Naive thymus-derived CD4-positive, alpha-beta T cell (primary cell): Measurements from ENCODE around the gene CFAP410. TPM values are rescaled to one million over a fixed set of nuclear protein-coding genes. Genes with fewer than 3 reads are reported as not detected.
A peak's percentile ranks its signal among the peaks of the same experiment; 100 is the strongest.

Experiments
- ATAC-seq: fragments of 150-1000 bp; cut with Tn5 transposase; 2 replicates; pipeline ENCODE4 v1.10.0; 2021; ENCODE audit warnings: mild to moderate bottlenecking, moderate library complexity
- CTCF ChIA-PET: fragments of 350-600 bp; sonication (Branson Sonifier 250); formaldehyde crosslinking; loops from one replicate; lab custom pipeline; 2021; ENCODE audit warnings: antibody characterized with exemption; lab: Charles Lee
- POLR2A ChIA-PET: fragments of 350-600 bp; sonication (Branson Sonifier 250); formaldehyde crosslinking; loops from one replicate; lab custom pipeline; 2021; ENCODE audit warnings: antibody characterized with exemption, inconsistent platforms; lab: Charles Lee
- DNase-seq, 9 donors: peaks; one replicate each; pipeline versions ENCODE4 v3.0.0 to v3.0.0-alpha.2; 2020 to 2022; ENCODE audit warnings: mixed read lengths in 1 of 9
- H3K27ac ChIP-seq: one replicate; pipeline ENCODE4 v1.7.0; 2013; ENCODE audit warnings: mild to moderate bottlenecking, low read depth, low read length, moderate library complexity
- H3K27me3 ChIP-seq, 2 donors: one replicate each; pipeline ENCODE4 v1.7.0; 2013; ENCODE audit warnings: low read length in 2 of 2, mild to moderate bottlenecking in 2 of 2, moderate library complexity in 2 of 2; ENCODE audit not compliant: control insufficient read depth in 2 of 2, insufficient read depth in 2 of 2
- H3K36me3 ChIP-seq, 3 experiments: 1 replicate in 2 of 3; 2 replicates in 1 of 3; pipeline ENCODE4 v1.7.0; 2013; ENCODE audit warnings: low read length in 3 of 3, mild to moderate bottlenecking in 3 of 3, moderate library complexity in 1 of 3; ENCODE audit not compliant: insufficient read depth in 3 of 3, control insufficient read depth in 2 of 3
- H3K4me1 ChIP-seq, 2 donors: one replicate each; pipeline ENCODE4 v1.7.0; 2013; ENCODE audit warnings: low read length in 2 of 2, mild to moderate bottlenecking in 2 of 2, moderate library complexity in 1 of 2; ENCODE audit not compliant: control insufficient read depth in 2 of 2, insufficient read depth in 2 of 2
- H3K4me3 ChIP-seq: 2 replicates; pipeline ENCODE4 v1.7.0; 2013; ENCODE audit warnings: mild to moderate bottlenecking, low read length
- H3K9me3 ChIP-seq, 3 experiments: 1 replicate in 2 of 3; 2 replicates in 1 of 3; pipeline ENCODE4 v1.7.0; 2013; ENCODE audit warnings: low read length in 3 of 3; ENCODE audit not compliant: control insufficient read depth in 2 of 3
- H3K27ac Mint-ChIP-seq, 9 donors: one replicate each; pipeline ENCODE4 v1.8.0; 2020 to 2022; ENCODE audit warnings: mixed read lengths in 9 of 9, mild to moderate bottlenecking in 8 of 9, moderate library complexity in 5 of 9, inconsistent platforms in 2 of 9
- H3K27me3 Mint-ChIP-seq, 5 donors: one replicate each; pipeline ENCODE4 v1.8.0; 2021 to 2022; ENCODE audit warnings: mixed read lengths in 5 of 5, mild to moderate bottlenecking in 1 of 5
- H3K36me3 Mint-ChIP-seq, 5 donors: one replicate each; pipeline ENCODE4 v1.8.0; 2020 to 2022; ENCODE audit warnings: mixed read lengths in 5 of 5, mild to moderate bottlenecking in 3 of 5, inconsistent platforms in 1 of 5
- H3K4me1 Mint-ChIP-seq, 7 donors: one replicate each; pipeline ENCODE4 v1.8.0; 2020 to 2022; ENCODE audit warnings: mixed read lengths in 7 of 7, mild to moderate bottlenecking in 3 of 7, inconsistent platforms in 1 of 7
- H3K4me3 Mint-ChIP-seq, 10 donors: one replicate each; pipeline ENCODE4 v1.8.0; 2020 to 2022; ENCODE audit warnings: mild to moderate bottlenecking in 10 of 10, mixed read lengths in 10 of 10, moderate library complexity in 6 of 10, inconsistent platforms in 2 of 10
- H3K9me3 Mint-ChIP-seq, 11 donors: one replicate each; pipeline ENCODE4 v1.8.0; 2020 to 2022; ENCODE audit warnings: mixed read lengths in 11 of 11, mild to moderate bottlenecking in 4 of 11, inconsistent platforms in 1 of 11, moderate library complexity in 1 of 11
- intact Hi-C, 2 donors: fragments of 100-400 bp; cut with micrococcal nuclease; formaldehyde crosslinking; loops; one replicate each; pipeline ENCODE4 v1.15.1; 2023
- polyA plus RNA-seq, 2 donors: library from polyadenylated mRNA; unstranded; fragments of 300-500 nt; fragmentation: Illumina TruSeq; gene quantifications; one replicate each; pipeline ENCODE4 v1.2.3, GENCODE V29; 2021
- total RNA-seq, 6 experiments: library from RNA in 5 of 6; stranded (reverse) in 5 of 6; gene quantifications; 1 replicate in 5 of 6; 2 replicates in 1 of 6; pipeline ENCODE4 v1.2.3 and lab custom pipeline; 2021 to 2026

Gene CFAP410
- total and polyA plus RNA-seq, 7 experiments from 2014 or later, result 20.8 to 66.7 (median 46.9) TPM

- Mint-ChIP-seq H3K27me3 (no peaks in the 10 kb centered on the region), H3K9me3 (peaks cover 9 to 34% (median 19%) of the 10 kb centered on the region in 11 donors), H3K27ac (no peak overlapping the region), H3K36me3 (peaks cover 20 to 72% (median 26%) of the 10 kb centered on the region in 5 donors), H3K4me1 (peaks cover 6 to 23% (median 9%) of the 10 kb centered on the region in 7 donors), H3K4me3 (no peak overlapping the region)
- Histone ChIP-seq H3K9me3 (peaks cover 0 to 18% (median 14%) of the 10 kb centered on the region in 3 experiments), H3K36me3 (peaks cover 0 to 8% (median 0%) of the 10 kb centered on the region in 3 experiments), H3K27me3 (no peaks in the 10 kb centered on the region), H3K4me1 (peaks cover 7% of the 10 kb centered on the region in 2 donors), H3K27ac (no peak overlapping the region), H3K4me3 (no peak overlapping the region)
- intact Hi-C loops, result no loop called here
- ATAC-seq (no peak), DNase-seq (no peak)
- CTCF ChIA-PET, result no interaction called here
- POLR2A ChIA-PET, result no interaction called here
These were observed 41.0 kb upstream of the CFAP410 start for GRCh38 chr21:44379991-44380865.

DNA sequence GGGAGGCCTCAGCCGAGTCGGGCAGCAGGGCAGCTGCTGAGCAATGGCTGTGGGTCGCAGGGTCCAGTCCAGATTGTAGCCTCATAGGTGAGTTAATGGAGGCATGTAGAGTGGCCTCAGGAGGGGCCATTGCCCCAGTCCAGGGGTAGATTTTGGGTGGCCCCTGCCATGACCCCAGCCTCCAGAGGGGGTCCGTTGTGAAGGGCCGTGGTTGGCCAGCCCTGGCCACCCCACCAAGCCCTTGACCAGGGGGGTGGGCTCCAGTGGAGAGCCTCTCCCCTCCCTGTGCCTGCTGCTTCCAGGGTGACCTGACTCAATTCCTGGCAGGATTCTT, 40.3 kb upstream of the CFAP410 start:
- Mint-ChIP-seq H3K36me3 (peaks cover 16 to 72% (median 23%) of the 10 kb centered on the region in 5 donors), H3K9me3 (peaks cover 6 to 27% (median 16%) of the 10 kb centered on the region in 11 donors), H3K4me1 (peaks cover 11 to 30% (median 16%) of the 10 kb centered on the region in 7 donors), H3K27ac (no peak overlapping the region), H3K4me3 (no peak overlapping the region), H3K27me3 (no peaks in the 10 kb centered on the region)
- ATAC-seq, result no peak
- H3K36me3 ChIP-seq, result peaks cover 0 to 8% (median 0%) of the 10 kb centered on the region in 3 experiments
- ChIA-PET POLR2A (no interaction called here), CTCF (no interaction called here)
- no peaks in the 10 kb centered on the region for H3K27me3 ChIP-seq
- H3K4me1 ChIP-seq, result peaks cover 15% of the 10 kb centered on the region in 2 donors
- H3K4me3 ChIP-seq, result no peak overlapping the region
- H3K27ac ChIP-seq, result no peak overlapping the region
- DNase-seq, result no peak
- intact Hi-C loops, result no loop called here
- peaks cover 0 to 16% (median 8%) of the 10 kb centered on the region in 3 experiments for H3K9me3 ChIP-seq

GRCh38 chr21:44378646-44379514, 39.7 kb upstream of the CFAP410 start:
- H3K36me3 ChIP-seq, result peaks cover 0 to 8% (median 0%) of the 10 kb centered on the region in 3 experiments
- H3K9me3 ChIP-seq, result peaks cover 0 to 10% (median 3%) of the 10 kb centered on the region in 3 experiments
- DNase-seq, result no peak
- no peaks in the 10 kb centered on the region for H3K27me3 ChIP-seq
- no peak overlapping the region for H3K4me3 ChIP-seq
- CTCF ChIA-PET, result no interaction called here
- Mint-ChIP-seq H3K27me3 (no peaks in the 10 kb centered on the region), H3K4me3 (no peak overlapping the region), H3K36me3 (peaks cover 13 to 71% (median 21%) of the 10 kb centered on the region in 5 donors), H3K4me1 (peaks cover 11 to 32% (median 21%) of the 10 kb centered on the region in 7 donors), H3K9me3 (peaks cover 6 to 21% (median 11%) of the 10 kb centered on the region in 11 donors), H3K27ac (peak overlapping the region in 1 of 9 donors; percentile 14)
- POLR2A ChIA-PET, result no interaction called here
- ATAC-seq, result no peak
- peaks cover 16 to 17% of the 10 kb centered on the region in 2 donors for H3K4me1 ChIP-seq
- intact Hi-C loops, result no loop called here
- no peak overlapping the region for H3K27ac ChIP-seq

- CTCF ChIA-PET, result no interaction called here
- H3K36me3 Mint-ChIP-seq, result peaks cover 7 to 69% (median 13%) of the 10 kb centered on the region in 5 donors
These were observed 38.9 kb upstream of the CFAP410 start for GRCh38 chr21:44377922-44378645.

DNA sequence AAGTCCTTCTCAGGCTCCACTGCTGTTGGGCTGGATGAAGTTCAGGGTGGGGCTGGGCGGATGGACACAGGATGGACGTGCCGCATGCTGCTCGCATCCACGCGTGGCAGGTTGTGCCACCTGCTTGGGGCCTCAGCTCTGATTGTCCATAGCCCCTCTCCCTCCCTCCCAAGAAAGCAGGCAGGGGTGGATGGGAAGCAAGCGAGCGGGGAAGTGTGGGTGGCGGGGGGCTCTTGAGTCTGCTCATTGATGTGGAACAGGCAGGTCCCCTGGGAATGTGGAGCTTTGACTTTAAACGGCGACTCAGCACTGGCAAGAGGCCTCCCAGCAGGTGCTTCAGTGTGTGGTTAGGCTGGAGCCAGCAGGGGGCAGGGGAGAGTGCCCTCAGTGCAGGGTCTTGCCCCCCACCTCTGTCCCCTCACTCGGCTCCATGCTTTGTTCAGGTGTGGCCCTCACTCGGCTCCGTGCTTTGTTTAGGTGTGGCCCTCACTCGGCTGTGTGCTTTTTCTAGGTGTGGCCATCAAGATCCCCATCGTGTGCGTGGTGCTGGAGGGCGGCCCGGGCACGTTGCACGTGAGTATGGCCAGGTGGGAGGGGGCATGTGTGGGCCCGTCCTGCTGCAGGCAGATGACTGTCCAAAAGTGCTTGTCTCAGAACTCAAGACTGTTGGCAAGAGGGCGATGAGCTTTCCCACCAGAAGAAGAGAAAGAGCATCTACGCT, 38.2 kb upstream of the CFAP410 start:
- peak in 1 of 9 donors; percentile 16 for DNase-seq
- Mint-ChIP-seq H3K9me3 (peaks cover 0 to 8% (median 5%) of the 10 kb centered on the region in 11 donors), H3K4me3 (no peak overlapping the region), H3K27me3 (no peaks in the 10 kb centered on the region), H3K4me1 (peaks cover 11 to 36% (median 27%) of the 10 kb centered on the region in 7 donors), H3K36me3 (peaks cover 6 to 61% (median 13%) of the 10 kb centered on the region in 5 donors), H3K27ac (peak overlapping the region in 1 of 9 donors; percentile 81)
- ChIA-PET CTCF (no interaction called here), POLR2A (no interaction called here)
- no peaks in the 10 kb centered on the region for H3K27me3 ChIP-seq
- ATAC-seq, result no peak
- H3K27ac ChIP-seq, result no peak overlapping the region
- H3K4me3 ChIP-seq, result no peak overlapping the region
- intact Hi-C loops, result no loop called here
- H3K4me1 ChIP-seq, result peaks cover 16 to 17% of the 10 kb centered on the region in 2 donors
- H3K9me3 ChIP-seq, result peaks cover 0 to 6% (median 0%) of the 10 kb centered on the region in 3 experiments
- no peaks in the 10 kb centered on the region for H3K36me3 ChIP-seq

More at GRCh38 chr21:44377922-44378645, 38.9 kb upstream of the CFAP410 start:
- peaks cover 0 to 13% (median 5%) of the 10 kb centered on the region in 11 donors for H3K9me3 Mint-ChIP-seq
- no peaks in the 10 kb centered on the region for H3K27me3 Mint-ChIP-seq
- DNase-seq (peak in 1 of 9 donors; percentile 13), ATAC-seq (no peak)
- intact Hi-C loops, result no loop called here
- peak overlapping the region in 1 of 9 donors; percentile 14 for H3K27ac Mint-ChIP-seq
- POLR2A ChIA-PET, result no interaction called here
- peaks cover 11 to 36% (median 26%) of the 10 kb centered on the region in 7 donors for H3K4me1 Mint-ChIP-seq
- Histone ChIP-seq H3K4me3 (no peak overlapping the region), H3K27me3 (no peaks in the 10 kb centered on the region), H3K9me3 (peaks cover 0 to 9% (median 0%) of the 10 kb centered on the region in 3 experiments), H3K27ac (no peak overlapping the region), H3K36me3 (peaks cover 0 to 4% (median 0%) of the 10 kb centered on the region in 3 experiments), H3K4me1 (peaks cover 16 to 17% of the 10 kb centered on the region in 2 donors)
- no peak overlapping the region for H3K4me3 Mint-ChIP-seq
